Measurements from ENCODE around the gene NET1. TPM values are rescaled to one million over a fixed set of nuclear protein-coding genes. Genes with fewer than 3 reads are reported as not detected.

NET1 gene
- total RNA-seq, 6 experiments from 2014 or later, result 23.0 to 64.5 (median 38.5) TPM

GRCh38 chr10:5467207-5467535 lies 54.8 kb downstream of the NET1 start:
- Histone ChIP-seq H3K4me1 (peaks cover 0 to 14% (median 3%) of the 10 kb centered on the region in 4 donors), H3K27me3 (no peaks in the 10 kb centered on the region), H3K36me3 (no peaks in the 10 kb centered on the region), H3K9me3 (no peaks in the 10 kb centered on the region), H3K27ac (no peak overlapping the region), H3K4me3 (no peak overlapping the region)
- TF ChIP-seq, protein P1, sequence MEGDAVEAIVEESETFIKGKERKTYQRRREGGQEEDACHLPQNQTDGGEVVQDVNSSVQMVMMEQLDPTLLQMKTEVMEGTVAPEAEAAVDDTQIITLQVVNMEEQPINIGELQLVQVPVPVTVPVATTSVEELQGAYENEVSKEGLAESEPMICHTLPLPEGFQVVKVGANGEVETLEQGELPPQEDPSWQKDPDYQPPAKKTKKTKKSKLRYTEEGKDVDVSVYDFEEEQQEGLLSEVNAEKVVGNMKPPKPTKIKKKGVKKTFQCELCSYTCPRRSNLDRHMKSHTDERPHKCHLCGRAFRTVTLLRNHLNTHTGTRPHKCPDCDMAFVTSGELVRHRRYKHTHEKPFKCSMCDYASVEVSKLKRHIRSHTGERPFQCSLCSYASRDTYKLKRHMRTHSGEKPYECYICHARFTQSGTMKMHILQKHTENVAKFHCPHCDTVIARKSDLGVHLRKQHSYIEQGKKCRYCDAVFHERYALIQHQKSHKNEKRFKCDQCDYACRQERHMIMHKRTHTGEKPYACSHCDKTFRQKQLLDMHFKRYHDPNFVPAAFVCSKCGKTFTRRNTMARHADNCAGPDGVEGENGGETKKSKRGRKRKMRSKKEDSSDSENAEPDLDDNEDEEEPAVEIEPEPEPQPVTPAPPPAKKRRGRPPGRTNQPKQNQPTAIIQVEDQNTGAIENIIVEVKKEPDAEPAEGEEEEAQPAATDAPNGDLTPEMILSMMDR (IDR thresholded peaks at IDR 0.05), result no peak
- TF ChIP-seq POLR2A (IDR thresholded peaks at IDR 0.05), result no peak
- intact Hi-C loops (cut with DNase I), result no loop called here
- 73% methylated on average over 6 of the region's 8 CpGs for WGBS (ENCODE audit: insufficient coverage, low coverage, low lambda C conversion rate, missing lambda C conversion rate)
- DNase-seq, result no peak
- ATAC-seq, result no peak

DNA sequence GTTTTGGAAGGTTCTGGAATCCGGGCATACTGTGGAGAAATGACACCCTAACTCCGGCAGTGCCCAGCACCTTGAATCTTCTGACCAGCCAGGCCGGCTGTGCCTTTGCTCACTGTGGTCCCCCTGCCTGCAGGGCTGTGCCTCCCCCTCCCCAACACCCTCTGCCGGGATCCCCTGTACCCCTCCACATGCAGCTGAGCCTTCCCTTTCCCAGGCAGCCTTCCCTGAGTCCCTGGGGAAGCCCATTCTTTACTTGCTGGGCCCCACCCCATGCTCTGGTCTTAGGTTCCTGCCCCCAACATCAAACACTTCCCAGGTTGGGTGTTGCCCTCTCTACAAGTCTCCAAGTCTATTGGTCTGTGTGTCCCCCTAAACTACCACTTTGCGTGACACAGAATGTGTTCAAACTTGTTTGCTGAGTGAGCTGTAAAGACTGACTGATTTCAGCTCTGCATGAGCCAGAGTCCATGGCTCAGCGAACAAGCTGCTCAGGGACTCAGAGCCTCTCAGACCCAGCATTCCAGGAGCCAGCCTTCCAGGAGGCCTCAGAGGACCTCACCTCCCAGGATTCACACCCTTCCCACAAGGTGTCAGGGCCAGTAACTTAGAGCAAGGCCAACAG lies 55.4 kb downstream of the NET1 start:
- intact Hi-C loops (cut with DNase I), result no loop called here

GRCh38 chr10:5468262-5469106 lies 56.1 kb downstream of the NET1 start:
- Histone ChIP-seq H3K27me3 (no peaks in the 10 kb centered on the region), H3K36me3 (no peaks in the 10 kb centered on the region), H3K9me3 (no peaks in the 10 kb centered on the region), H3K4me1 (peaks cover 0 to 11% (median 3%) of the 10 kb centered on the region in 4 donors), H3K27ac (no peak overlapping the region), H3K4me3 (no peak overlapping the region)
- no peak for DNase-seq
- TF ChIP-seq, protein P1 (IDR thresholded peaks at IDR 0.05), result no peak
- TF ChIP-seq POLR2A (IDR thresholded peaks at IDR 0.05), result no peak
- 61% methylated on average over 2 of the region's 8 CpGs for WGBS (ENCODE audit: insufficient coverage, low coverage, low lambda C conversion rate, missing lambda C conversion rate)
- intact Hi-C loops (cut with DNase I), result no loop called here
- ATAC-seq, result peak; percentile 46 to 76 (median 52)

More for the DNA sequence above, 55.4 kb downstream of the NET1 start:
- Histone ChIP-seq H3K4me1 (peaks cover 0 to 11% (median 3%) of the 10 kb centered on the region in 4 donors), H3K4me3 (no peak overlapping the region), H3K27me3 (no peaks in the 10 kb centered on the region), H3K9me3 (no peaks in the 10 kb centered on the region), H3K27ac (no peak overlapping the region), H3K36me3 (no peaks in the 10 kb centered on the region)
- DNase-seq (no peak), ATAC-seq (peak in 1 of 4 donors; percentile 29)
- WGBS (ENCODE audit: insufficient coverage, low coverage, low lambda C conversion rate, missing lambda C conversion rate), result 78% methylated on average over 6 of the region's 6 CpGs
- TF ChIP-seq, protein P1 (IDR thresholded peaks at IDR 0.05), result no peak
- no peak for TF ChIP-seq POLR2A (IDR thresholded peaks at IDR 0.05)

- no peaks in the 10 kb centered on the region for H3K9me3 ChIP-seq
- TF ChIP-seq POLR2A (IDR thresholded peaks at IDR 0.05), result no peak
- TF ChIP-seq, protein P1 (IDR thresholded peaks at IDR 0.05), result no peak
- H3K27me3 ChIP-seq, result no peaks in the 10 kb centered on the region
- no peak overlapping the region for H3K27ac ChIP-seq
- no peak for ATAC-seq
- H3K4me3 ChIP-seq, result no peak overlapping the region
- H3K36me3 ChIP-seq, result no peaks in the 10 kb centered on the region
- peaks cover 0 to 11% (median 3%) of the 10 kb centered on the region in 4 donors for H3K4me1 ChIP-seq
- no peak for DNase-seq
- WGBS (ENCODE audit: insufficient coverage, low coverage, low lambda C conversion rate, missing lambda C conversion rate), result 83% methylated on average over 6 of the region's 15 CpGs
- intact Hi-C loops (cut with DNase I), result no loop called here
Observed at GRCh38 chr10:5469353-5470061, 57.1 kb downstream of the NET1 start.
